Ovary (tissue), 3 donors: ENCODE measurements around the gene IGSF10.

Experiments
- CTCF ChIP-seq, 3 donors: fragments of 450-650 bp in 2 of 3; fragments of 200-600 bp in 1 of 3; IDR thresholded peaks; one replicate each; pipeline versions ENCODE4 v1.5.1 to v1.8.0; 2016 to 2022; ENCODE audit warnings: antibody characterized with exemption in 3 of 3, mild to moderate bottlenecking in 1 of 3
- EP300 ChIP-seq: sonication (generic); formaldehyde crosslinking; IDR thresholded peaks from one replicate; pipeline ENCODE4 v1.6.1; 2017; ENCODE audit warnings: antibody characterized with exemption
- POLR2A ChIP-seq: fragments of 450-650 bp; IDR thresholded peaks from one replicate; pipeline ENCODE4 v1.6.1; 2017; ENCODE audit warnings: antibody characterized with exemption, mild to moderate bottlenecking, moderate library complexity
- donor health status: DM: no; HTN: no; CAD: no.

- TF ChIP-seq CTCF (IDR thresholded peaks at IDR 0.05) = no peak
- TF ChIP-seq EP300 = no peak
- TF ChIP-seq POLR2A = no peak
Measured at GRCh38 chr3:151425627-151426340, 35.1 kb downstream of the IGSF10 start.
